GM18517 (cell line): ENCODE measurements around the gene SSU72.
"Not testable (repeated sequence)": the region's sequence is repeated elsewhere in the genome, so short reads cannot be mapped to it uniquely, and the experiment has no call there.

ENCODE experiments used
- ATAC-seq: cut with Tn5 transposase; IDR thresholded peaks from one replicate; pipeline ENCODE4 v1.9.1; 2021; ENCODE audit warnings: mild to moderate bottlenecking, moderate library complexity; ENCODE audit not compliant: unreplicated experiment

The SSU72 gene

DNA sequence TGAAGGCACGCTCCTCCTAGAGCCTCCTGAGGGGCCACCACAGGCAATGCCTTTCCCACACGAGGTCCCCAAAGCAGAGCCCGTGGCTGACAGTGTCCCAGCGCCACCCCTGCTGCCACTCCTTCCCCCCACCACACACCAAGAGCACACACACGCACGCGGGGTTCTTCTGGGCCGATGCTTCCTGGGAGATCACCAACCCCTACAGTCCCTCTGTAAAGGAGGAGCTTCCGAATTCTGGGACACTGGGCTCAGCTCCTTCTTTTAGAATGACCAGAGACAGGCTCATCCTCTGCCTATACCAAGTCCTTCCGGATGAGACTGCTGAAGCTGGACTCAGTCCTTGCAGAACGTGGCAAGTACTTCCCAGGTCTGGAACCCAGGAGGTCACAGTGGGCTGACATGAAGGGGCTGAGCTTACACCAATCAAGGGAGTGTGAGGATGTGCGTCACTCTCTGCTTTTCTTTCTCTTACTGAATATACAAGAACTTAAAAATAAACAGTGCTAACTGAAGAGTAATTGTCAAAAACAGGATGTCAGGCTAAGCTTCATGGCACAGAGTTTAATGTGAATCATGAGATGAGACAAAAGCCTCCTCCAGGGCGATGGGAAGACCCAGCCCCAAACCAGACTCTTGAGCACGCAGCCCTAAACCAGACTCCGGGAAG, 12.7 kb downstream of the SSU72 start:
- ATAC-seq, result no peak

DNA sequence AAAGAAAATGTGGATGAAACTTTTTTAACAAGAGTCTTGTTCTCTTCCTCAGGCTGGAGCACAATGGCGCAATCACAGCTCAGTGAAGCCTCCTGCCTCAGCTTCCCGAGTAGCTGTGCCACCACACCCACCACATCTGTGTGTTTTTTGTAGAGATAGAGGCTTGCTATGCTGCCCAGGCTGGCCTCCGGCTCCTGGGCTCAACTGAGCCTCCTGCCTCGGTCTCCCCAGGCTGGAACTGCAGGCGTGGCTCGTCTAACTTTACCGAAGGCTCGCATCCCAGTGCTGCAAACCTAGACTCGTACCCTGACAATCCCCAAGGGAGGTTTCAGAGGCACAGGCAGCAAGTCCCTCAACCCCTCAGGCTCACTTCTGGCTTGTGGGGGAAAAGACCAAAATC, 14.5 kb downstream of the SSU72 start:
- ATAC-seq, result no peak

DNA sequence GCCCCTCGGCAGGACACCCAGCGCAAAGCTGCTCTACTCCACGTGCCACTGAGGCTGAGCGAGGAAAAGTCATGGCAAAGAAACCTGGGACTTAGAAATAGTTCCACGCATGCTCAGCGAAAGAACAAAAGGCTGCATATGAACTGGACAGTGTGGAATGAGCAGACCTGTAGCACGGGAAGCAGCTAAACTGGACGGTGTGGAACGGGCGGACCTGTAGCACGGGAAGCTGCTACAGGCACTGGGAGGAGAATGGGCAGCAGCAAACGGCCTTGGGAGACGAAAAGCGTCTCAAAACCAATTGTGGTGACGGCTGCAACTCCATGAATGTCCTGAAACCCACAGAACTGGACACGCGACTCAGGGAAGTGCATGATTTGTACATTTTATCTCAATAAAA, 15.6 kb downstream of the SSU72 start:
- ATAC-seq, result no peak

DNA sequence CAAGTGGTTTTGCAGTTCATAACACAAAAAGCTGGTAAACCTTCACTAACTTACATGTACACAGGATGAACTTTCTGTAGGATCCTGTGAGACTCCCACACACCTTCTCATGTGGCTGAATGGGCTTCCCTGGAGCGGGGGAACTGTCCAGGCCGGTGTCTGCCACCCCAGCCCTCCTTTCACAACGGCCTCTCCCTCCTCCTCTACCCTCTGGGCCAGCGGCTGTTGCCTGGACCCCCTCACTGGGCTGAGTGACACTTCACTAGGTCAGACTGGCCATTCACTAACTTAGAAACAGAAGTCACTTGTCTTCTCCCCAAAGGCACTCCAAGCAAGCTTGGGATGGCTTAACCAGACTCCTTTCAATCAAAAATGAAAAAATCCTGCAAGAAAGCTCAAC, 16.1 kb downstream of the SSU72 start:
- ATAC-seq, result no peak

DNA sequence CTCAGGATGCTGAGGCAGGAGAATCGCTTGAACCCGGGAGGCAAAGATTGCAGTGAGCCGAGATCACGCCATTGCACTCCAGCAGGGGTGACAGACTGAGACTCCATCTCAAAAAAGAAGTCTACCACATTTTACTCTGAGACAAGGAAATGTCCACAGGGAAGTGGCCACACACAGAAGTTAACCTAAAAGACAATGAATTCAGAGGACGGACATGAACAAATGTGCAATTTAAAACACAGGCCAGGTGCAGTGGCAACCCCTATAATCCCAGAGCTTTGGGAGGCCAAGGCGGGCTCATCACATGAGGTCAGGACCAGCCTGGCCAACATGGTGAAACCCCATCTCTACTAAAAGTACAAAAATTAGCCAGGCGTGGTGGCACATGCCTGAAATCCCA, 17.0 kb downstream of the SSU72 start:
- ATAC-seq, result not testable (repeated sequence)

DNA sequence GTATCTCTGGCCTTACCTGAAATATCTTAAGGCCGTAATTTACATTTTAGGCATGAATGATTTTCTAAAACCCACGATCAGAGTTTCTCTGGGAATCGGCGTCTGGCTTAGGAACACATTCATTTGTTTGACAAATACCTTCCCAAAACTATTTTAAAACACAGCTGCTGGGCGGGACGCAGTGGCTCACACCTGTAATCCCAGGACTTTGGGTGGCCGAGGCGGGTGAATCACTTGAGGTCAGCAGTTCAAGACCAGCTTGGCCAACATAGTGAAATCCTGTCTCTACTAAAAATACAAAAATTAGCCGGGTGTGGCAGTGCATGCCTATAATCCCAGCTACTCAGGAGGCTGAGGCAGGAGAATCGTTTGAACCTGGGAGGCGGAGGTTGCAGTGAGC, 17.7 kb downstream of the SSU72 start:
- not testable (repeated sequence) for ATAC-seq

DNA sequence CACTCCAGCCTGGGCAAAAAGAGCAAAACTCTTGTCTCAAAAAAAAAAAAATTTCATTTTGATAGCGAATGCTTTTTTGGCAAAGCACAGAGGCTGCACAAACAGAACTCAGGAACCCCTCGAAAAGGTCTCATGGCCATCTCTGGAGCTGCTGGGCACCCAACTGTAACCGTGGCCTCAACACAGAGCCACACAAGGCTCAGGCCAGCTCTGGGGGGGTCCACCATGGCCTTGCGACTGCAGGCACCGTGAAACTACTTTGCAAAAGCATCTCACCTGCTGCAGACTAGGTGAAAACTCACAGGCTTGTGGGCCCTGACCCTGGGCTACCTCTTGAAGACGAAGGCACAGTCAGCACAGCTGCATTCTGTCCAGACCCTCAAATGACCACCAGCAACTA, 18.2 kb downstream of the SSU72 start:
- no peak for ATAC-seq

DNA sequence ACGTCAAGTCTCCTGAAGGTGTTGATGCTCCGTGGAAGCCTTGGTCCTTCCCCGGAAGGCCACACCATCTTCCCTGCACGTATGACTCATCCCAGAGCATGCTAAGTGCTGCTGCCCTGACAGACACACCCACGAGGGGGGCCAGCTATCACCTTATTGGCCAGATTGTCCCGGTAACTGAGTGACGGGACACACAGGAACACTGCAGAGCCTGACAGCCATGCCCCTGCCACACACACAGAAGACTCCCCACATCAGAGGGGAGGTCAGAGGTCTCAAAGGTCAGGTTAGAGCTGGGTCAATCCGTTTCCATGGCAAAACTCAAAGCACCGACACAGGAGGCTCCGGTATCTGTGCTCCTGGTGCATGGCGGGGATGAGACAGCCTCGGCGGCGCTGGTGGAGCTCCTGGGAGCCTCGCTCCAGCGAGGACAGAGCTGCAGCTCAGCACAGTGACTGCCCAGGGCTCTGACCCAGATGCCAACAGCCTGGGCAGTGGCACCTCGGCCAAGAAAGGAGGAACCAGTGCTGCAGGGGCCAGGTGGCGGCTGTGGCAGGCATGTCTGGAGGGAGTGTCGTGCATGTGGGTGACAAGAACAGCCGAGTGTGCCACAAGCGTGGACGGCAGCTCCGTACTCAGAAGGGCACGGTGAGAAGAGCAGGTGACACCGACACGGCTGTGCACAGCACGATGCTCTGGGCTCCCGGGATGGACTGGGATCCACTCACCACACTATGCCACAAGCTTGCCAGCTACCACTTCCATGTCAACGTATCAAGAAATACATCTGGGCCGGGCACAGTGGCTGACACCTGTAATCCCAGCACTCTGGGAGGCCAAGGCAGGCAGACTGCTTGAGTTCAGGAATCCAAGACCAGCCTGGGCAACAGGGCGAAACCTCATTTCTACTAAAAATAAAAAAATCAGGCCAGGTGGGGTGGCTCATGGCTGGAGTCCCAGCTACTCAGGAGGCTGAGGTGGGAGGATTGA, 19.4 kb downstream of the SSU72 start:
- ATAC-seq, result no peak

DNA sequence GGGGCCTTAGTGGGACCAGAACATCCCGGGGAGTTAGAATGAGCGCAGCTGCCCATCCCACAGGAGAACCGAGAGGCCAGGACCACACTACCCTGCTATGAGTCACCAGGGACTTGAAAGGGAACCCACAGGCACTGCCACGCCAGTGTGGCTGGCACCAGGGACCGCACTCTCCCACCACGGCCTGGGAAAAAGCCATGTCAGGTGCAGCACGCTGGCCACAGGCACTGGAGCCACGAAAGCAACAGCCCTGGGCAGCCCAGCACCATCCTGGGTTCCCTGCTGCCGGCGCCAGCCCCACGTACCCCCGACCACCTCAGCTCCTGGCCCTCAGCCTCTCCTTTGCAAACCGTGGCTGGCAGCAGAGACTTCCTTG, 20.1 kb downstream of the SSU72 start:
- ATAC-seq, result no peak

DNA sequence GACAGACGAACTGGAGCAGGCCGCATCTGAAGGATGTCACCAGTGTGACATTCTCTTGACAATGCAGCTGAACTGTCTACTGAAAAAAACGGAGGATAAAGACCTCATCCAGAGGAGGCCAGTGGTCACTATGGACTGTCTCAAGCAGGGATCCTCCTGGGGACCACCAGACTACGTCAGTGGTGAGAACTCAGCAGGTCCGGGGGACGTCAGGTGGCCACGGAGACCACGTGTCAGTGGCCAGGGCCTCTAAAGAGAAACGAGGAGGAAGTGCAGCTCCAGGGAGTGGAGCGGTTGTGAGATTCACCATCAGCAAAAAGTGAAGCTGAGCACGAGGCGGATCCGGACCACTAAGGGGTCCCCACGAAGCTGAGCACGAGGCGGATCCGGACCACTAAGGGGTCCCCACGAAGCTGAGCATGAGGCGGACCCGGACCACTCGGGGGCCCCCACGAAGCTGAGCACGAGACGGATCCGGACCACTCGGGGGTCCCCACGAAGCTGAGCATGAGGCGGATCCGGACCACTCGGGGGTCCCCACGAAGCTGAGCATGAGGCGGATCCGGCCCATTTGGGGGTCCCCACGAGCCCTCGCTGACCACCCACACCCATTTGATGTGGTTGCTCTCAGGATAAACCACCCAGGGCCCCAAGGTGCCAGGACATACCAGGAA, 20.7 kb downstream of the SSU72 start:
- ATAC-seq, result no peak

DNA sequence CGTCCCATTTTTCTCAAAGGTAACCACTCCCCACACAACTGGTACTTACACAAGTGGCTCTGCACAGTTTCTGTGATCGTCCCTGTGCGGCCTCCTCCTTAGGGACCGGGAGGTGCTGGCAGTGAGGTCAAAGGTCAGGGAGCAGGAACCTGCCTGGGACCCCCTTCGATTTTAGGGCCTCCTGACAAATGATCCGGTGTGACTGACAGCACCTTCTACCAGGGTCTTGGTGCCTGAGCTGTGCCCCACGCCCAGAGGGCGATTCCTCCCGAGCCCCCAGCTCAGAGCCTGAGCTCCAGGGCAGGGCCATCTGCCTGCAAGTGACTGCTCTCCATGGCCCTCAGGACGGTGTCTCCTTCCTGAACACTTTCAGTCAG, 22.4 kb downstream of the SSU72 start:
- no peak for ATAC-seq

DNA sequence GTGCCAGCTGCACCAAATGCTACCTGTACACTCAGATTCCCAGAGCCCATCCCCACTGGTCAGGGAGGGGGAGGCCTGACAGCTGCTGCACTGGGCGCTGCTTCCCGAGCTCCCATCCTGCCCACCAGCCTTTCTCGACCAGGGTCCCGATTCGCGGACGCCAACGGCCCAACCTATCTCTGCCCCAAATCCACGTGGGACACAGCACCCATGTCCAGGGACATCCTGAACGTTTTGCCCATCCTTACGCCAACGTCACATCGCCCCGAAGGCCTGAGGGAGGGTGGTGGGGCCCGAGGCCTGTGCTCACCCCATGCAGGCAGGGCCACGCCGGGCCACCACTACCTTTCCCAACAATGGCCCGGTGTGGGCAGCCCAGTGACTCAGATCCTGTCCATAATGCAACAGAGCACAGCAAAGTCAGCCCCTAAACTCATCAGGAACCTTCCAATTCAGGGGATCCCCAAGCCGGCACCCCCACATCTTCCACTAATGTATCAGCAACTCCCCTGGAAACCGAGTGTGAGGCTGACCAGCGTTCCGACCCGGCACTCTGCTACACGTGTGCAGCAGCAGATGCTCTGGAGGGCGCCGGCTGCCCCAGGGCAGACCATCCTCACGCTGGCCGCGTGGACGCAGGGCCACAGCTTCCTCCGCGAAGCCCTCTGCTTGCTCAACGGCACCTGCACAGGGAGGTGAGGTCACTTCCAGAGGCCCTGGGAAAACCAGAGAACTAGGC, 23.0 kb downstream of the SSU72 start:
- no peak for ATAC-seq

DNA sequence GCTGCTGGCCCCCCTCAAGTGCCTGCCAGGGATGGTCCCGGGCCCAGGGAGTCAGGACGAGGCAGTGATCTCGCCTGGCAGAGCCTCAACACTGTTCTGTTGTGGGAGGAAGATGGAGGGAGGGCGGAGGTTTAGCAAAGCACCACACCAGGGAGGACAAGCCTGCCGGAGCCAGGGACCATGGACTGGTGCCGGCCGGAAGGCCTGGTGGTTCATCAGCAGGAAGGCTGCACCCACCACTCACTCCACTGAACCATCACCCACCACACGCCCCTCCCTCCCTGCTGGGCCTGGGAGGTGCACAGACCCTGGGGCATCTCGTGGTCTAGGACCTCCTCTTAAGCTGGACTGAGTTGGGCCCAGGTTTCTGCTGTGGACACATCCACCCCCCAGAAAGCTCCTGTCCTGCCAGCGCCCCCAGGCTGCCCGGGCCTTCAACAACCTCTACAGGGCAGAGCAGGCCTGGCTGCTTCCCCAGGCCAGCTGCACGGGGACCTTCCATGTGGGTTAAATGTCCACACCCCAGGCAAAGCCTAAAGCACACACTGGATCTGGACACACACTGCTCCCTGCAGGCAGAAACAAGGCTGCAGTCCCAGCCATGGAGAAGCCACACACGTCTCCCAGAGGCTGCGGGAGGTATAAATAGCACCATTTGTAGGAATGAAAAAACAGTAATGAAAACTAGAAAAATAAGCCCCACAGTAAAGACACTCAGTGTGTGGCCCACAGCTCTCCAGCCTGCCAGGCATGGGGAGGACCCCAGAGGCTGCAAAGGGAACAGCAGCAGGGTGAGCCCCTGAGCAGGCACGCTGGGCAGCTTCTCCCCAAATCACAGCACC, 23.9 kb downstream of the SSU72 start:
- no peak for ATAC-seq

DNA sequence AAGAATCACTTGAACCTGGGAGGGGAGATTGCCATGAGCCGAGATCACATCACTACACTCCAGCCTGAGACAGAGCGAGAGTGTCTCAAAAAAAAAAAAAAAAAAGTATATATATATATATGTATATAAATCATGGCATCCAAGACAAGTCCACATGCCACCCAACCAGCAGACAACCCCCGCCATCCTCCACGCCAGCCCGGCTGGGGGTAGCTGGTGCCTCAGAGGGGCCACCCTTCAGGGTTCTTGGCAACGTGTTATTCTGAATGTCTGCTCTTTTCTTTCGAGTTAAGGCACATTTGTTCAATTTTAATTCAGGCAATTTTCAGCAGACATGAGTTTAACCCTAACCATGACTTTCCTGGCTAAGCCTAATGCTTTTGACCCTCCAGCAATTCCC, 24.6 kb downstream of the SSU72 start:
- no peak for ATAC-seq

DNA sequence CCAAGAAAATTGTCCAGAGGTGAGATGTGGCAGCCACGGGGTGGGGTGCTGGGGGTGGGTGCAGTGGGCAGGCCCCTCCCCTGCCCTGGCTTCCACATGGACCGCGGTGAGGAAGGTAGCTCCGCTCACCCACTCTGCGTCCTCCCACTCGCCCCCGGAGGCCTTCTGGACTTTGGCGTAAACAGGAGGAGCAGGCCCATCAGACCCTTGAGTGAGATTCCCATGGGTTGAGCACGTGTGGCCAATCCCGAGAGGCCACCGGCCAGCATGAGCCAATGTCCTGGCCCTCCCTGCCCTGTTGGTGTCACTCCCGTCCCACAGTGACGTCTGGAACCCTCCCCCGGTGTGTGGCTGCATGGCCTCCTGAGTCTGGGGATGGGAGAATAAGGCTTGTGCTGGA, 26.1 kb downstream of the SSU72 start:
- no peak for ATAC-seq

DNA sequence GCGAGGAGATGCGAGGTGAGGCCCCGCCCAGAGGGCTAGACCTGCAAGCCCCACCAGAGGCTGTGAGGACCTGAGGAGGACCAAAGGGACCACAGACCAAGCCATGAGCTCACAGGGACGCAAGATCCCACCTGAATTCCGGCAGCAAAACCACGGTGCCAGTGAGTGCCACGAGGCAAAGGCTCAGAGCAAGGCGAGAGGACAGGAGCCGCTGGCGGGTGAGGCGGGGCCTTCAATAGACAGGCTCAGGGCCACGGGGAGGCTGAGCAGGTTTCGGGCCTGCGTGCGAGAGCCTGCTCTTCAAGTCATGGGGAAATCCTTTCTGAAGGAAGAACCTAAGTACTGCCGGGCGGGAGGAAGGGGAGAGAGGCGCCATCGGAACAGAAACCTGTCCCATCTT, 27.2 kb downstream of the SSU72 start:
- no peak for ATAC-seq

DNA sequence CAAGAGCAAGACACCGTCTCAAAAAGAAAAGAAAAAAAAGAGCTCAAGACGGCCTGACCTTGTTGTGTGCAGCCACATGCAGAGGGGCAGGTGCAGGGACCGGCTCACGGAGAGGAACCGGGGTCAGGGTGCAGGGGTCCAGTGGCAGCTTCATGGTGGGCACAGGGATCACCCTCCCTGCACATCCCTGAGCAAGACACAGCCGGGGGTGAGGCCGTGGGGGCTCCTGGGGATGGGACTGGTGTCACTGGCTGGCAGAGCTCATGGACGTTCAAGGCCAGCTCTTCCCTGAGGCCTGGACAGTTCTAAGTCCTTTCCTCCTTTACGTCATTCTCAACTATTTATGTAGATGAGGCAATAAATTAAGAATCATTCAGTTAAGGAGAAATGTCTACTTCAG, 27.7 kb downstream of the SSU72 start:
- ATAC-seq, result no peak

DNA sequence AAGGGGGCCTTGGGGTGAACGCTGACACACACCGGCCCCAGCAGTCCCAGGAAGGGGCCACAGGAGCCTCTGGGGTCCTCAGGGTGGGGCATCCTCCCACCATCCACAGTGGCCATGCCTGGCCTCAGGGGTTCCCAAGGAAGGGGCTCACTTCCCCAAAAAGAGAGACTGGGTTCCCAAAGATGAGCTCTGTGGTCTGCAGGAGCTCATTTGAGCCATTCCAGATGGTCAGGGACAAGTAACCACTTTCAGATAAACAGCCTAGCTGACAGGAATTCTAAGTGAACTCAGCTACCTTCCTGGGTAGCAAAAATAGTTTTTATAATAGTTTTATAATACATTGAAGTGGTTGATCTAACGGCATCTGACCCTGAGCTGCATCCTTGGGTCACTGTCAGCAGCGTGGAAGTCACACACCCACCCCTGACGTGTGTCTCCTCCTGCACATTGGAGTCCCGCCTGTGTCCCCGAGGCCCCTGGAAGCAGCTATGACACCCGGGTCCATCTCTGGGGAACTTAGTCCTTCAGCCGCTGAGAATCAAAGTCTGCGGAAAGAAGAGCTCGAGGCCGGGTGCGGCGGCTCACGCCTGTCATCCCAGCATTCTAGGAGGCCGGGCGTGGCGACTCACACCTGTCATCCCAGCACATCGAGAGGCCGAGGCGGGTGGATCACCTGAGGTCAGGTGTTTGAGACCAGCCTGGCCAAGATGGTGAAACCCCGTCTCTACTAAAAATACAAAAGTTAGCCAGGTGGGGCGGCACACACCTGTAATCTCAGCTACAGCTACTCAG, 28.5 kb downstream of the SSU72 start:
- no peak for ATAC-seq

DNA sequence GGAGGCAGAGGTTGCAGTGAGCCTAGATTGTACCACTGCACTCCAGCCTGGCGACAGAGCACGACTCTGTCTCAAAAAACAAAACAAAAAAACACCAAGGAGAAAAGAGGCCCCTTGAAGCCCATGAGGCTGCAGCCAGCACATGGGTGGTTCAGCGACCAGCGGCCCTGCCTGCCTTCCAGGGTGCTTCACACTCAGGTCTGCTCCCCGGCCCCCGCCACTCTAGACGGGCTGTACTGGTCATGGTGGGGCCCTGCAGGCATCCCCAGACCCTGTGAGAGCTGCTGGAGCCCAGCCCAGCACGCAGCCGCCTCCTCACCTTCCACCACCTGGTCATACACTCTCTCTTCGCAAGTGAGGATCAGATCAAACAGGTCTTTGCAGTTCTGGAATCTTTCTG, 30.1 kb downstream of the SSU72 start:
- no peak for ATAC-seq
